Measurements from ENCODE around the gene SUPT20HL1. TPM values are rescaled to one million over a fixed set of nuclear protein-coding genes. Genes with fewer than 3 reads are reported as not detected.
"Not testable (repeated sequence)": the region's sequence is repeated elsewhere in the genome, so short reads cannot be mapped to it uniquely, and the experiment has no call there.

The SUPT20HL1 gene
- not detected in 2 replicates for total RNA-seq (2014; rRNA removed; shearing (Covaris generic))
- not detected in 2 replicates for polyA plus RNA-seq (2016; fragmentation: Nextera tagmentation; extraction: Ambion mirVana)

DNA sequence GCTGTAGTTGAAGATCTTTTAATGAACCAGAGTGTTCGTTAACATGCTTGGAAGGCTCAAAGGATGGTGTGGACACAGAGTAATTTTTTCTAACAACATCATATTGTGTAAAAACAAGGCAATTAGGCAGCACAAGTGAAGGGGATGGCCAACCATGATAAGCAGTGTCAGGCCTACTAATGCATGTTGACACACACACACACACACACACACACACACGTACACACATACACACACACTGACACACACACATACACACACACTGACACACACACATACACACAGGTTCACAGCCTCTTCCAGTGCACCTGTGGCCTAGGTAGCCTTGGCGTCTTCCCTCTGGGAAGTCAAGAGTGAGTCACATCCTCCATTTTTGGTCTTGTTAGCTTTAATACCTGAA, at the start of gene SUPT20HL1:
SUPT20HL1 (plus strand) TSS at position 368 of the 400 bp plus-strand sequence. CDS start 2,122 bp downstream, outside the sequence.
- TF ChIP-seq EZH2 (IDR thresholded peaks at IDR 0.05; ENCODE audit: insufficient read depth, poor library complexity, severe bottlenecking) (no peak), EZH2phosphoT487 (IDR thresholded peaks at IDR 0.05; ENCODE audit: insufficient read depth, low read depth) (no peak)
- Histone ChIP-seq H3K36me3 (ENCODE audit: low read depth) (no peaks in the 10 kb centered on the region), H3K27ac (no peak within 1 kb of the TSS), H4K20me1 (ENCODE audit: insufficient read depth) (no peaks in the 10 kb centered on the region), H3F3A (ENCODE audit: insufficient read depth) (no peaks in the 10 kb centered on the region), H3K4me1 (ENCODE audit: insufficient read depth) (peaks cover 15% of the 10 kb centered on the region; the same call in 1 of the 2 replicates), H3K9me2 (ENCODE audit: insufficient read depth) (no peaks in the 10 kb centered on the region), H3K27me3 (replicated peaks; ENCODE audit: insufficient read depth) (no peaks in the 10 kb centered on the region), H3K9ac (no peak within 1 kb of the TSS), H3K4me3 (no peak within 1 kb of the TSS), H2AFZ (no peak within 1 kb of the TSS), H3K4me2 (ENCODE audit: unreplicated experiment) (no peak within 1 kb of the TSS), H3K9me3 (ENCODE audit: low read depth) (no peaks in the 10 kb centered on the region), H3K79me2 (ENCODE audit: insufficient read depth) (no peaks in the 10 kb centered on the region)
- 86 to 98% methylated on average over 2 to 3 of the region's 3 CpGs for WGBS, 2 experiments (ENCODE audit: low coverage in 1 of 2, low lambda C conversion rate in 2 of 2, missing lambda C conversion rate in 2 of 2)
- in situ Hi-C loops (cut with MboI) = no loop called here
- no peak for DNase-seq

GRCh38 chrX:24310916-24311315, 49.5 kb upstream of the SUPT20HL1 start:
- H3K27ac ChIP-seq; DNase-seq; H3K9me2 ChIP-seq (ENCODE audit: insufficient read depth); H3K4me1 ChIP-seq (ENCODE audit: insufficient read depth); H2AFZ ChIP-seq; H3K9me3 ChIP-seq (ENCODE audit: low read depth); H4K20me1 ChIP-seq (ENCODE audit: insufficient read depth); H3K9ac ChIP-seq; H3K27me3 ChIP-seq (replicated peaks; ENCODE audit: insufficient read depth); H3K79me2 ChIP-seq (ENCODE audit: insufficient read depth); H3K4me2 ChIP-seq (ENCODE audit: unreplicated experiment); H3K36me3 ChIP-seq (ENCODE audit: low read depth); in situ Hi-C loops (cut with MboI); H3K4me3 ChIP-seq; H3F3A ChIP-seq (ENCODE audit: insufficient read depth): not testable (repeated sequence)
- WGBS, 2 experiments (ENCODE audit: low coverage in 1 of 2, low lambda C conversion rate in 2 of 2, missing lambda C conversion rate in 2 of 2) = 94 to 100% methylated on average over 2 to 3 of the region's 3 CpGs

DNA sequence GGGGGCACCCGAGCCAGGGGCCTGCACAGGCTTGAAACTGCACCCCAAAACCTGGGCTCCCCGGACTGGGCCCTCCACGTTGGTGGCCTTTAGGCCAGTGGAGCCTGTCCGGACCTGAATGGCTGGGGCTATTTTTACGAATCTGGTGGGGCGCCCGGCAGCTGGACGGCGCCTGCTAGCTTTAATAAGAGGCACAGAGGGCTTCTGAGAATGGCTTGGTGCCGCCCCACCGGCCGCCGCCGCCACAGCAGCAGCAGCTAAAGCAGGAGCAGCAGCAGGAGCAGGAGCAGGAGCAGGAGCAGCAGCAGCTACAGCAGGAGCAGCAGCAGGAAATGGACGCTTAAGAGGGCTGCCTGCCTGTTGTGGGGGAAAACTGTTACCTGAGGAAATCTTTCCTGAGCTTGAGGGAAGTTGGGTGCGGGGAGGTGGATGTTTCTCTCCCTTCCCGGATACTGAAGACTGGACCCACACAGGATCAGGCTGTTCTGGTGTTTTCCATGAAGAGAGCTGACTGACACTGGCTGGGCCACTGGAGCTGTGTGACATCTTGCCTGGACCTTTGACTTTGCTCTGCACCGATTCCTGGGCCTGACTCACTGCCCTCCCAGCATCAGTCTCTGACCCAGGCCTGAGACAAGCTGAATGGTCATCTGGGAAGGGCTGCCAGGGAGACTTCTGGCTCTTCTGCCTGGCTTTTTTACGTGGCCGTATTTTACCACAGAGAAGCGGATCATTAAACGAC, 48.8 kb upstream of the SUPT20HL1 start:
- H3K9ac ChIP-seq; H3K4me3 ChIP-seq; H3K4me2 ChIP-seq (ENCODE audit: unreplicated experiment); H3K9me2 ChIP-seq (ENCODE audit: insufficient read depth); H3K27ac ChIP-seq; H4K20me1 ChIP-seq (ENCODE audit: insufficient read depth); in situ Hi-C loops (cut with MboI); DNase-seq; H3K4me1 ChIP-seq (ENCODE audit: insufficient read depth); H3K9me3 ChIP-seq (ENCODE audit: low read depth); H2AFZ ChIP-seq; H3K36me3 ChIP-seq (ENCODE audit: low read depth); H3K79me2 ChIP-seq (ENCODE audit: insufficient read depth); H3F3A ChIP-seq (ENCODE audit: insufficient read depth); H3K27me3 ChIP-seq (replicated peaks; ENCODE audit: insufficient read depth): not testable (repeated sequence)
- 82 to 89% methylated on average over 7 to 16 of the region's 22 CpGs for WGBS, 2 experiments (ENCODE audit: low coverage in 1 of 2, low lambda C conversion rate in 2 of 2, missing lambda C conversion rate in 2 of 2)

GRCh38 chrX:24312249-24312607, 48.2 kb upstream of the SUPT20HL1 start:
- H3K27ac ChIP-seq; H3K4me3 ChIP-seq; H4K20me1 ChIP-seq (ENCODE audit: insufficient read depth); H3K27me3 ChIP-seq (replicated peaks; ENCODE audit: insufficient read depth); in situ Hi-C loops (cut with MboI); H3K36me3 ChIP-seq (ENCODE audit: low read depth); H3F3A ChIP-seq (ENCODE audit: insufficient read depth); H3K79me2 ChIP-seq (ENCODE audit: insufficient read depth); H2AFZ ChIP-seq; H3K9ac ChIP-seq; DNase-seq; H3K9me2 ChIP-seq (ENCODE audit: insufficient read depth); H3K4me1 ChIP-seq (ENCODE audit: insufficient read depth); H3K4me2 ChIP-seq (ENCODE audit: unreplicated experiment); H3K9me3 ChIP-seq (ENCODE audit: low read depth): not testable (repeated sequence)
- WGBS, 2 experiments (ENCODE audit: low coverage in 1 of 2, low lambda C conversion rate in 2 of 2, missing lambda C conversion rate in 2 of 2) = 80 to 90% methylated on average over 1 to 2 of the region's 6 CpGs

DNA sequence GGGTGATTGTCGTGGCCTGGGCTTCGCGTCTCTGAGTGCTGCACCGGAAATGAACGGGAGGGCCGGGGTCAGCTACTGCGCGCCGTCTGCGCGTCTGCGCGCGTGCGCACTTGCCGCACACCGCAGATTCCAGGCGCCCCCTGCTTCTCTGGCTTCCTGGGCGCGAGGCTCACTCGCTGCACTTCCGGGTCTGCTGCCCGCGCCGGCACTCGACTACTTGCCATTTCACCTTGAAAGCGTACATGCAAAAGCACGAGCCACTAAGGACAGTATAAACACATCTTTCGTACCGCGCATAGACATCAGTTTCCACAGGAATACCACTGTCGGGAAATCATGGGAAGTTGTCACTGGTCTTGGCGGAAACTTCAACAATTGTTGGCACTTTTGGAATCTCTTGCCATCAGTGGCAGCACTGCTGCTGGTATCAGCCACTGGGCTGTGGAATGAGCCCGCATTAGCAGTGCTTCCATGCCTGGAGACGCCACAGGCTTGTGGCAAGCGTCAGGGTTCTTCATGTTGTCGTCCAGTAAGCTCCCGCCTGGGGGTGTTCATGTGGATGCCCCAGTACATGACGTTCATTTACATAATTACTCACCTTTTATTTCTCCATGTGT, 46.3 kb upstream of the SUPT20HL1 start, which contains the start of gene SUPT20HL2:
SUPT20HL2 (minus strand) TSS at position 51 of the 617 bp plus-strand sequence. CDS start 754 bp downstream, outside the sequence.
- no peaks in the 10 kb centered on the region for H3K27me3 ChIP-seq (replicated peaks; ENCODE audit: insufficient read depth)
- no peak within 1 kb of the TSS for H2AFZ ChIP-seq
- no peaks in the 10 kb centered on the region for H3K9me2 ChIP-seq (ENCODE audit: insufficient read depth)
- in situ Hi-C loops (cut with MboI) = no loop called here
- DNase-seq = no peak
- H3K4me1 ChIP-seq (ENCODE audit: insufficient read depth) = no peaks in the 10 kb centered on the region
- no peak within 1 kb of the TSS for H3K4me2 ChIP-seq (ENCODE audit: unreplicated experiment)
- H4K20me1 ChIP-seq (ENCODE audit: insufficient read depth) = no peaks in the 10 kb centered on the region
- no peak within 1 kb of the TSS for H3K4me3 ChIP-seq
- no peaks in the 10 kb centered on the region for H3K36me3 ChIP-seq (ENCODE audit: low read depth)
- no peaks in the 10 kb centered on the region for H3F3A ChIP-seq (ENCODE audit: insufficient read depth)
- H3K9ac ChIP-seq = no peak within 1 kb of the TSS
- H3K9me3 ChIP-seq (ENCODE audit: low read depth) = no peaks in the 10 kb centered on the region
- no peaks in the 10 kb centered on the region for H3K79me2 ChIP-seq (ENCODE audit: insufficient read depth)
- H3K27ac ChIP-seq = no peak within 1 kb of the TSS
- TF ChIP-seq EZH2 (IDR thresholded peaks at IDR 0.05; ENCODE audit: insufficient read depth, poor library complexity, severe bottlenecking) = no peak
- WGBS, 2 experiments (ENCODE audit: low coverage in 1 of 2, low lambda C conversion rate in 2 of 2, missing lambda C conversion rate in 2 of 2) = 95 to 100% methylated on average over 24 to 39 of the region's 39 CpGs

All from GM23248 (cell line).